22Rv1 (cell line): ENCODE data around the gene TPI1.

Experiments used
- ZFX ChIP-seq: fragments of 450-650 bp; IDR thresholded peaks from 2 replicates; pipeline ENCODE4 v1.6.1; 2017; ENCODE audit warnings: antibody characterized with exemption, borderline replicate concordance
- TF ChIP-seq, protein P1 (sequence below): fragments of 450-650 bp; IDR thresholded peaks from 2 replicates; pipeline ENCODE4 v1.5.1; 2017; ENCODE audit warnings: mild to moderate bottlenecking

- TF ChIP-seq, protein P1, sequence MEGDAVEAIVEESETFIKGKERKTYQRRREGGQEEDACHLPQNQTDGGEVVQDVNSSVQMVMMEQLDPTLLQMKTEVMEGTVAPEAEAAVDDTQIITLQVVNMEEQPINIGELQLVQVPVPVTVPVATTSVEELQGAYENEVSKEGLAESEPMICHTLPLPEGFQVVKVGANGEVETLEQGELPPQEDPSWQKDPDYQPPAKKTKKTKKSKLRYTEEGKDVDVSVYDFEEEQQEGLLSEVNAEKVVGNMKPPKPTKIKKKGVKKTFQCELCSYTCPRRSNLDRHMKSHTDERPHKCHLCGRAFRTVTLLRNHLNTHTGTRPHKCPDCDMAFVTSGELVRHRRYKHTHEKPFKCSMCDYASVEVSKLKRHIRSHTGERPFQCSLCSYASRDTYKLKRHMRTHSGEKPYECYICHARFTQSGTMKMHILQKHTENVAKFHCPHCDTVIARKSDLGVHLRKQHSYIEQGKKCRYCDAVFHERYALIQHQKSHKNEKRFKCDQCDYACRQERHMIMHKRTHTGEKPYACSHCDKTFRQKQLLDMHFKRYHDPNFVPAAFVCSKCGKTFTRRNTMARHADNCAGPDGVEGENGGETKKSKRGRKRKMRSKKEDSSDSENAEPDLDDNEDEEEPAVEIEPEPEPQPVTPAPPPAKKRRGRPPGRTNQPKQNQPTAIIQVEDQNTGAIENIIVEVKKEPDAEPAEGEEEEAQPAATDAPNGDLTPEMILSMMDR, result no peak
- no peak for TF ChIP-seq ZFX
Measured at GRCh38 chr12:6854036-6854435, 13.3 kb upstream of the TPI1 start.
